Ovary (tissue), 9 donors: ENCODE measurements around the gene SLC12A2. TPM values are rescaled to one million over a fixed set of nuclear protein-coding genes. Genes with fewer than 3 reads are reported as not detected.

Experiments
- DNase-seq, 5 donors: peaks; one replicate each; pipeline ENCODE4 v3.0.0-alpha.2; 2019 to 2020
- H3K27ac ChIP-seq, 2 donors: fragments of 200-600 bp; one replicate each; pipeline versions ENCODE4 v1.5.1 to v1.8.0; 2019 to 2022
- H3K27me3 ChIP-seq: fragments of 200-600 bp; one replicate; pipeline ENCODE4 v1.8.0; 2022
- H3K36me3 ChIP-seq: fragments of 200-600 bp; sonication (generic); one replicate; pipeline ENCODE4 v1.5.1; 2019
- H3K4me1 ChIP-seq: one replicate; pipeline ENCODE4 v1.8.1; 2013; ENCODE audit warnings: mild to moderate bottlenecking, moderate library complexity; ENCODE audit not compliant: insufficient read depth
- H3K4me3 ChIP-seq: fragments of 200-600 bp; sonication (generic); one replicate; pipeline ENCODE4 v1.5.1; 2017
- H3K9me3 ChIP-seq, 2 donors: fragments of 200-600 bp in 1 of 2; sonication (generic) in 1 of 2; one replicate each; pipeline versions ENCODE4 v1.5.1 to v1.8.1; 2013 to 2019; ENCODE audit warnings: mild to moderate bottlenecking in 1 of 2, moderate library complexity in 1 of 2
- EP300 ChIP-seq: sonication (generic); formaldehyde crosslinking; IDR thresholded peaks from one replicate; pipeline ENCODE4 v1.6.1; 2017; ENCODE audit warnings: antibody characterized with exemption
- POLR2A ChIP-seq: fragments of 450-650 bp; IDR thresholded peaks from one replicate; pipeline ENCODE4 v1.6.1; 2017; ENCODE audit warnings: antibody characterized with exemption, mild to moderate bottlenecking, moderate library complexity
- WGBS, 3 donors: extraction: QIAGEN DNeasy Blood & Tissue Kit in 1 of 3; methylation state at CpG; one replicate each; pipeline versions ENCODE4 v1.1.5 to v1.1.7; 2013 to 2017; 5-methylcytosine and 5-hydroxymethylcytosine counted together
- intact Hi-C, 4 donors: fragments of 100-400 bp; cut with DNase I; formaldehyde crosslinking; loops; one replicate each; pipeline versions ENCODE4 v1.11.0 to v1.15.1; 2022 to 2023
- polyA plus RNA-seq, 2 donors: library from polyadenylated mRNA; stranded (reverse); fragments of 200-250 nt in 1 of 2; fragments of 350-450 nt in 1 of 2; fragmentation: Illumina TruSeq in 1 of 2; extraction: RNeasy Lipid Tissue Mini Kit (QIAGEN cat#74804) in 1 of 2; gene quantifications; one replicate each; pipeline ENCODE4 v1.2.3, GENCODE V29; 2013 to 2014
- total RNA-seq, 7 donors: library from RNA; depleted of rRNA in 2 of 7; stranded (reverse); fragments of >200 nt in 2 of 7; fragmentation: NEBNext Ultra II Directional in 3 of 7; extraction: Animal tissue kit (Norgen Biotek cat#: 25700) in 3 of 7; gene quantifications; one replicate each; pipeline versions ENCODE4 v1.1.0 to v1.2.4, GENCODE V29; 2016 to 2023
- TF ChIP-seq, protein P1 (sequence below), 3 donors: fragments of 450-650 bp in 2 of 3; fragments of 200-600 bp in 1 of 3; IDR thresholded peaks; one replicate each; pipeline versions ENCODE4 v1.5.1 to v1.8.0; 2016 to 2022; ENCODE audit warnings: antibody characterized with exemption in 3 of 3, mild to moderate bottlenecking in 1 of 3
- donor health status: DM: no; HTN: no; CAD: no; lungs with moderate emphysema.
- donor health status: DM: no; HTN: no; CAD: no.
- donor health status: Bipolar disorder and iron deficiency.
- donor health status: DM: yes; HTN: yes; CAD: no.
- donor health status: DM: no; HTN: no; CAD: no.
- donor health status: DM: yes; HTN: yes; CAD: no.

Gene SLC12A2
- total and polyA plus RNA-seq, 9 donors: 7.0 to 31.6 (median 20.5) TPM

DNA sequence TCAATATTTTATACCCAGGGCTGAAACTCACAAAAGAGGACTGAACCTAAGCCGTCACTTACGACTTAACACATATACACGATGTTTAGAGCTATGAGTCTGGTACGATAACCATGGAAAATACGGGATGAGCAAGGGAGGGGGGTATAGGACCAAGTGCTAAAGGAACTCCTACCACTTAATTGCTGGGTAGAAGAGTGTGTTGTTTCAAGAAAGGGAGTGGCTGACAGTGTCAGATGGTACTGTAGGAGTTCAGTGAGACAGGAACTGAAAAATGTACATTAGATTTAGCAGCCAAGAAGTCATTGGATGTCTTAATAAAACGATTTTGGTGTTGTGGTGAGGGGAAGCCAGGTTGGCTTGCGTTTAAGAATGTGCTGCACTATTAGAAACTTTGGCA is 21.6 kb downstream of the SLC12A2 start:
- Histone ChIP-seq H3K4me1 (no peaks in the 10 kb centered on the region), H3K4me3 (no peak overlapping the region), H3K36me3 (no peaks in the 10 kb centered on the region), H3K27ac (no peak overlapping the region), H3K27me3 (no peaks in the 10 kb centered on the region), H3K9me3 (no peaks in the 10 kb centered on the region)
- TF ChIP-seq, protein P1, sequence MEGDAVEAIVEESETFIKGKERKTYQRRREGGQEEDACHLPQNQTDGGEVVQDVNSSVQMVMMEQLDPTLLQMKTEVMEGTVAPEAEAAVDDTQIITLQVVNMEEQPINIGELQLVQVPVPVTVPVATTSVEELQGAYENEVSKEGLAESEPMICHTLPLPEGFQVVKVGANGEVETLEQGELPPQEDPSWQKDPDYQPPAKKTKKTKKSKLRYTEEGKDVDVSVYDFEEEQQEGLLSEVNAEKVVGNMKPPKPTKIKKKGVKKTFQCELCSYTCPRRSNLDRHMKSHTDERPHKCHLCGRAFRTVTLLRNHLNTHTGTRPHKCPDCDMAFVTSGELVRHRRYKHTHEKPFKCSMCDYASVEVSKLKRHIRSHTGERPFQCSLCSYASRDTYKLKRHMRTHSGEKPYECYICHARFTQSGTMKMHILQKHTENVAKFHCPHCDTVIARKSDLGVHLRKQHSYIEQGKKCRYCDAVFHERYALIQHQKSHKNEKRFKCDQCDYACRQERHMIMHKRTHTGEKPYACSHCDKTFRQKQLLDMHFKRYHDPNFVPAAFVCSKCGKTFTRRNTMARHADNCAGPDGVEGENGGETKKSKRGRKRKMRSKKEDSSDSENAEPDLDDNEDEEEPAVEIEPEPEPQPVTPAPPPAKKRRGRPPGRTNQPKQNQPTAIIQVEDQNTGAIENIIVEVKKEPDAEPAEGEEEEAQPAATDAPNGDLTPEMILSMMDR (IDR thresholded peaks at IDR 0.05): no peak
- TF ChIP-seq EP300: no peak
- TF ChIP-seq POLR2A: no peak
- DNase-seq: no peak
- intact Hi-C loops: no loop called here
- WGBS, 3 donors: 73 to 77% (median 74%) methylated on average over 7 of the region's 7 CpGs

DNA sequence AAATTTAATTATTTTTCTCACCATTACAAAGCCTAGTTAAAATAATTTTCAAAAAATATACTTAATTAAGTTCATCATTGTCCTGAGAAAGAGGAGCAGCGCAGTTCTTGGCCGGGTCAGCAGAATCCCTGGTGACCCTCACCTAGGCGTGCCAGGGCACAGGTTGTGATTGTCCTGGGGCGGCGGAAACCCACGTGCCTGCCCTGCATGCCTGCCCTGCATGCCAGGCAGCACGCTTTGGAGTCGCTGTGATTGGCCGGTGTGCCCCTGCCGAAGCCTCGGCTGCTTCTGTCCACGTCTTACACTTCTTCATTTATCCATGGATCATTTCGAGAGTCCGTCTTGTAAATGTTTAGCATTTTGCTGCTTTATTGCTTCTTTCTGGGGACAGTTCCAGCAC is 25.6 kb downstream of the SLC12A2 start:
- intact Hi-C loops: no loop called here
- no peak overlapping the region for H3K27ac ChIP-seq
- TF ChIP-seq POLR2A (no peak), EP300 (no peak)
- TF ChIP-seq, protein P1 (IDR thresholded peaks at IDR 0.05): no peak
- WGBS, 3 donors: 92 to 97% (median 96%) methylated on average over 14 of the region's 14 CpGs
- H3K36me3 ChIP-seq: no peaks in the 10 kb centered on the region
- DNase-seq: no peak
- no peak overlapping the region for H3K4me3 ChIP-seq
- no peaks in the 10 kb centered on the region for H3K27me3 ChIP-seq
- no peaks in the 10 kb centered on the region for H3K4me1 ChIP-seq
- H3K9me3 ChIP-seq: no peaks in the 10 kb centered on the region

DNA sequence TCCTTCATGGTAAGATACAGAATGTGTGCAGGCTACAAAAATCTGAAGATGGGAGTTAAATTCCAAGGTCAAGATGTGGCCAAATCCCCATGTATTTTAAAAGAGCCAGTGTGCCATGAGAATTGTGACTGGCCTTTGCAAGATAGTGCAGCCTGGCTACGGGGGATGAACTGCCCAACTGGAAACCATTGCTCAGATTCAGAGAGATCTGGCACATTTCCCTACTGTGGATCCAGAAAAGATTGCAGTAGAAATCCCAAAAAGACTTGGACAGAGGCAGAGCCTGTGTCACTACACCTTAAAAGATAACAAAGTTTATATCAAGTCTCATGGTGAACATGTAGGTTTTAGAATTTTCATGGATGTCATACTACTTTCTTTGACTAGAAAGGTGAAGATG is 26.2 kb downstream of the SLC12A2 start:
- intact Hi-C loops: no loop called here
- Histone ChIP-seq H3K36me3 (no peaks in the 10 kb centered on the region), H3K4me3 (no peak overlapping the region), H3K9me3 (no peaks in the 10 kb centered on the region), H3K27me3 (no peaks in the 10 kb centered on the region), H3K27ac (no peak overlapping the region), H3K4me1 (no peaks in the 10 kb centered on the region)
- no peak for DNase-seq
- TF ChIP-seq EP300 (no peak), POLR2A (no peak)
- TF ChIP-seq, protein P1 (IDR thresholded peaks at IDR 0.05): no peak
- 92 to 95% (median 93%) methylated on average over 1 of the region's 1 CpG for WGBS, 3 donors

DNA sequence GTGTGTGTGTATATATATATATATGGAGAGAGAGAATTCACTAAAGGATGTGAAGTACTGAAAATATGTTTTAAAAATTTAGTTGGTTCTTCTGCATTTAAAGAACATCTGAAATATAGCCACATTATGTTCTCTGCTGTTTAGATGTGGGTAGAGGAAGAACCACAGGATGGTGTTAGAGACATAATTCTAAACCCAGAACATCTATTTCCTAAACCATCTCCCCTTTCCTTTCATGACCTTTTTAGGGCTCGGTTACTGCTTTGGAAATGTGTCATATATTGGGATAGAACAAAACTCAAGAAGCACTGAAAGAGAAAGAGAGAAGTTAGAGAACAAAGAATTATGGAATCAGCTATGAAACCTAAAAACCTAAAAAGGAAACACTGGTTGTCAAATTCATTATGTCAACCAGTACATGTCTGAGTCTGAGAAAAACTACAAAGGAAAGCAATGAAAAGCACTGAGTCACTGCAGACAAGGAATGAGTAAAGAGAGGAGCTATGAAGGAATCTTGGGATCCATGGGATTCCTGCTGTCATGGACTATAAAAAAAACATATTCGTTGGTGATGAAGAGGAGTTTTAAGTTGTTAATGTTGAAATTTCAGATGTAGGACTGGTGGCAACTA is 28.4 kb downstream of the SLC12A2 start:
- H3K27me3 ChIP-seq: no peaks in the 10 kb centered on the region
- no peak overlapping the region for H3K27ac ChIP-seq
- no peaks in the 10 kb centered on the region for H3K36me3 ChIP-seq
- TF ChIP-seq, protein P1 (IDR thresholded peaks at IDR 0.05): no peak
- no peak for TF ChIP-seq POLR2A
- TF ChIP-seq EP300: no peak
- no peaks in the 10 kb centered on the region for H3K9me3 ChIP-seq
- no peak overlapping the region for H3K4me3 ChIP-seq
- WGBS, 3 donors: 81 to 92% (median 89%) methylated on average over 2 of the region's 2 CpGs
- H3K4me1 ChIP-seq: no peaks in the 10 kb centered on the region
- intact Hi-C loops: no loop called here
- DNase-seq: no peak
